Measurements from ENCODE around the gene SPEM1. TPM values are rescaled to one million over a fixed set of nuclear protein-coding genes. Genes with fewer than 3 reads are reported as not detected.

The SPEM1 gene
- total RNA-seq, 4 donors from 2014 or later, result not detected

- peak overlapping the region in 3 of 4 donors; percentile 48 to 73 (median 63) for H3K27ac ChIP-seq
Observed at GRCh38 chr17:7384489-7385081, 35.5 kb upstream of the SPEM1 start.

GRCh38 chr17:7388856-7389255 is 31.3 kb upstream of the SPEM1 start:
- peaks cover 2 to 32% (median 15%) of the 10 kb centered on the region in 3 donors for H3K4me1 ChIP-seq
- H3K36me3 ChIP-seq, result peaks cover 0 to 64% of the 10 kb centered on the region in 2 donors
- no peak overlapping the region for H3K27ac ChIP-seq
- no peaks in the 10 kb centered on the region for H3K27me3 ChIP-seq
- no CpG with 5 or more reads among the region's 10 CpGs for WGBS, 2 donors (ENCODE audit: low coverage in 1 of 2)
- no peak for TF ChIP-seq POLR2AphosphoS5 (IDR thresholded peaks at IDR 0.05)
- no peak for TF ChIP-seq POLR2A (IDR thresholded peaks at IDR 0.05)
- TF ChIP-seq, protein P1, sequence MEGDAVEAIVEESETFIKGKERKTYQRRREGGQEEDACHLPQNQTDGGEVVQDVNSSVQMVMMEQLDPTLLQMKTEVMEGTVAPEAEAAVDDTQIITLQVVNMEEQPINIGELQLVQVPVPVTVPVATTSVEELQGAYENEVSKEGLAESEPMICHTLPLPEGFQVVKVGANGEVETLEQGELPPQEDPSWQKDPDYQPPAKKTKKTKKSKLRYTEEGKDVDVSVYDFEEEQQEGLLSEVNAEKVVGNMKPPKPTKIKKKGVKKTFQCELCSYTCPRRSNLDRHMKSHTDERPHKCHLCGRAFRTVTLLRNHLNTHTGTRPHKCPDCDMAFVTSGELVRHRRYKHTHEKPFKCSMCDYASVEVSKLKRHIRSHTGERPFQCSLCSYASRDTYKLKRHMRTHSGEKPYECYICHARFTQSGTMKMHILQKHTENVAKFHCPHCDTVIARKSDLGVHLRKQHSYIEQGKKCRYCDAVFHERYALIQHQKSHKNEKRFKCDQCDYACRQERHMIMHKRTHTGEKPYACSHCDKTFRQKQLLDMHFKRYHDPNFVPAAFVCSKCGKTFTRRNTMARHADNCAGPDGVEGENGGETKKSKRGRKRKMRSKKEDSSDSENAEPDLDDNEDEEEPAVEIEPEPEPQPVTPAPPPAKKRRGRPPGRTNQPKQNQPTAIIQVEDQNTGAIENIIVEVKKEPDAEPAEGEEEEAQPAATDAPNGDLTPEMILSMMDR (IDR thresholded peaks at IDR 0.05), result no peak
- TF ChIP-seq EP300 (IDR thresholded peaks at IDR 0.05), result no peak
- ATAC-seq, result no peak
- H3K4me3 ChIP-seq, result no peak overlapping the region
- no peaks in the 10 kb centered on the region for H3K9me3 ChIP-seq

More at GRCh38 chr17:7384489-7385081, 35.5 kb upstream of the SPEM1 start:
- Histone ChIP-seq H3K4me1 (peaks cover 0 to 43% (median 21%) of the 10 kb centered on the region in 3 donors), H3K27me3 (no peaks in the 10 kb centered on the region), H3K9me3 (no peaks in the 10 kb centered on the region), H3K4me3 (peak overlapping the region in 1 of 2 donors; percentile 51), H3K36me3 (peaks cover 0 to 34% of the 10 kb centered on the region in 2 donors)
- 82% methylated on average over 4 of the region's 23 CpGs; no CpG with 5 or more reads in 1 of the 2 donors for WGBS, 2 donors (ENCODE audit: low coverage in 1 of 2)
- TF ChIP-seq EP300 (IDR thresholded peaks at IDR 0.05) (no peak), POLR2A (IDR thresholded peaks at IDR 0.05) (no peak), POLR2AphosphoS5 (IDR thresholded peaks at IDR 0.05) (no peak)
- TF ChIP-seq, protein P1 (IDR thresholded peaks at IDR 0.05), result no peak
- ATAC-seq, result no peak

- WGBS, 2 donors (ENCODE audit: low coverage in 1 of 2), result 93% methylated on average over 3 of the region's 19 CpGs; no CpG with 5 or more reads in 1 of the 2 donors
- TF ChIP-seq POLR2AphosphoS5 (IDR thresholded peaks at IDR 0.05), result no peak
- TF ChIP-seq EP300 (IDR thresholded peaks at IDR 0.05), result no peak
- TF ChIP-seq, protein P1 (IDR thresholded peaks at IDR 0.05), result no peak
- TF ChIP-seq POLR2A (IDR thresholded peaks at IDR 0.05), result no peak
- H3K4me3 ChIP-seq, result no peak overlapping the region
- peaks cover 0 to 64% of the 10 kb centered on the region in 2 donors for H3K36me3 ChIP-seq
- H3K27ac ChIP-seq, result no peak overlapping the region
- ATAC-seq, result no peak
- H3K9me3 ChIP-seq, result no peaks in the 10 kb centered on the region
- H3K4me1 ChIP-seq, result peaks cover 2 to 31% (median 14%) of the 10 kb centered on the region in 3 donors
- H3K27me3 ChIP-seq, result no peaks in the 10 kb centered on the region
Observed at GRCh38 chr17:7389924-7390910, 29.9 kb upstream of the SPEM1 start.

- H3K4me3 ChIP-seq, result no peak overlapping the region
- H3K36me3 ChIP-seq, result peaks cover 0 to 61% of the 10 kb centered on the region in 2 donors
- TF ChIP-seq, protein P1 (IDR thresholded peaks at IDR 0.05), result no peak
- TF ChIP-seq EP300 (IDR thresholded peaks at IDR 0.05) (no peak), POLR2AphosphoS5 (IDR thresholded peaks at IDR 0.05) (no peak), POLR2A (IDR thresholded peaks at IDR 0.05) (no peak)
- no peaks in the 10 kb centered on the region for H3K27me3 ChIP-seq
- WGBS, 2 donors (ENCODE audit: low coverage in 1 of 2), result 63 to 81% methylated on average over 2 of the region's 2 CpGs
- H3K27ac ChIP-seq, result peak overlapping the region in 1 of 4 donors; percentile 10
- ATAC-seq, result no peak
- H3K4me1 ChIP-seq, result peaks cover 2 to 35% (median 16%) of the 10 kb centered on the region in 3 donors
- H3K9me3 ChIP-seq, result no peaks in the 10 kb centered on the region
Observed at GRCh38 chr17:7391307-7391706, 28.8 kb upstream of the SPEM1 start.

All from gastroesophageal sphincter (tissue), 4 donors.